Upper lobe of left lung (tissue), 4 donors: ENCODE results near the gene LCE1A.
A peak's percentile ranks its signal among the peaks of the same experiment; 100 is the strongest.

Experiments used
- EP300 ChIP-seq, 4 donors: sonication (generic); formaldehyde crosslinking; IDR thresholded peaks; one replicate each; pipeline ENCODE4 v1.5.1; 2017; ENCODE audit warnings: antibody characterized with exemption in 4 of 4, control low read depth in 2 of 4
- POLR2A ChIP-seq, 4 donors: fragments of 450-650 bp; IDR thresholded peaks; one replicate each; pipeline ENCODE4 v1.5.1; 2016 to 2017; ENCODE audit warnings: antibody characterized with exemption in 4 of 4, mild to moderate bottlenecking in 2 of 4
- POLR2AphosphoS5 ChIP-seq, 2 donors: sonication (generic); formaldehyde crosslinking; IDR thresholded peaks; one replicate each; pipeline ENCODE4 v1.5.1; 2017; ENCODE audit warnings: antibody characterized with exemption in 2 of 2
- TF ChIP-seq, protein P1 (sequence below), 6 experiments: fragments of 450-650 bp in 4 of 6; fragments of 200-600 bp in 2 of 6; sonication (generic) in 2 of 6; IDR thresholded peaks; one replicate each; pipeline ENCODE4 v1.5.1; 2016 to 2019; ENCODE audit warnings: antibody characterized with exemption in 6 of 6

DNA sequence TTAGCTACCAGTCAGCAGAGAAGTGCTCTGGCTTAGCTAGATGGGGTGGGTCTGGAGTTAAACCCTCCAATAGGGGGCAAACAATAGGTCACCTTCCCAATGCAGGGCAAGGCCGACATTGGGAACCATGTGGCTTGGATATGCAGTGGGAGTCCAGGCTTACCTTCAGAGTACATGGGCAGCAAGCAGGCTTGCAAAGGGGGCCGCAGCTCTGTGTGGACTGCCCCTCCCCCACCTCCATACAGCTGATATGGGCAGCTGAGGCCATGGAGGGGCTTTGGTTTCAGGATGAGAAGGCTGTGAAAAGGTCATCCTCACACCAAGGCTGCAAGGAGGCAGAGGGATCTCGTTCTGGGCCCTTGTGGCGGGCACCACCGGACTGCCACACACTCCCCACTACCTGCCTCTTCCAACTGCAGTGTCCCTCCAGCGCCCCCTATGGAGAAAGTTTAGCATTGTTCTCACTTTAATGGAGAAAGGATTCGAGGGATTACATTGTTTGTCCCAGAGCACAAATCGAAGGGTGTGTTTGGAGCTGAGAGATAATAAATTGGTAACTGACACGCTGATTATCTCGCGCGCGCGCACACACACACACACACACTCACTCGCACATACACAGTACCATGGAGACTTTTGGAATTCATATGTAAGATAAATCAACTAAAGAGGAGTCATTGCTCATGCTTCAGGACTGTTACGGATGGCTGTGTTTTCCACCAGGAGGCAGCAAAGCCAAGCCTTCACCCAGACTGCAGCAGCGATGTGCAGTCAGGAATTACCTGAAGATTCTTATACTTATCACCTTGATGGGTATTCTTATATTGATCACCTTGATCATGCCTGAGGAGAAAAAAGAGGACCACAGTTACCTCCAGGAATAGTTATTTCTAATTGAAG is 43.8 kb downstream of the LCE1A start:
- TF ChIP-seq POLR2A (IDR thresholded peaks at IDR 0.05) (no peak), POLR2AphosphoS5 (IDR thresholded peaks at IDR 0.05) (no peak), EP300 (IDR thresholded peaks at IDR 0.05) (no peak)
- TF ChIP-seq, protein P1, sequence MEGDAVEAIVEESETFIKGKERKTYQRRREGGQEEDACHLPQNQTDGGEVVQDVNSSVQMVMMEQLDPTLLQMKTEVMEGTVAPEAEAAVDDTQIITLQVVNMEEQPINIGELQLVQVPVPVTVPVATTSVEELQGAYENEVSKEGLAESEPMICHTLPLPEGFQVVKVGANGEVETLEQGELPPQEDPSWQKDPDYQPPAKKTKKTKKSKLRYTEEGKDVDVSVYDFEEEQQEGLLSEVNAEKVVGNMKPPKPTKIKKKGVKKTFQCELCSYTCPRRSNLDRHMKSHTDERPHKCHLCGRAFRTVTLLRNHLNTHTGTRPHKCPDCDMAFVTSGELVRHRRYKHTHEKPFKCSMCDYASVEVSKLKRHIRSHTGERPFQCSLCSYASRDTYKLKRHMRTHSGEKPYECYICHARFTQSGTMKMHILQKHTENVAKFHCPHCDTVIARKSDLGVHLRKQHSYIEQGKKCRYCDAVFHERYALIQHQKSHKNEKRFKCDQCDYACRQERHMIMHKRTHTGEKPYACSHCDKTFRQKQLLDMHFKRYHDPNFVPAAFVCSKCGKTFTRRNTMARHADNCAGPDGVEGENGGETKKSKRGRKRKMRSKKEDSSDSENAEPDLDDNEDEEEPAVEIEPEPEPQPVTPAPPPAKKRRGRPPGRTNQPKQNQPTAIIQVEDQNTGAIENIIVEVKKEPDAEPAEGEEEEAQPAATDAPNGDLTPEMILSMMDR (IDR thresholded peaks at IDR 0.05): peak in 2 of 6 experiments; percentile 2 to 5
